GM12878 (cell line): Measurements from ENCODE around the gene TMBIM6. TPM values are rescaled to one million over a fixed set of nuclear protein-coding genes. Genes with fewer than 3 reads are reported as not detected.
A peak's percentile ranks its signal among the peaks of the same experiment; 100 is the strongest.

Experiments
- ATF7 ChIP-seq: fragments of 450-650 bp; IDR thresholded peaks from 2 replicates; pipeline ENCODE4 v1.6.1; 2016; ENCODE audit warnings: low read depth, mild to moderate bottlenecking
- BCL11A ChIP-seq: IDR thresholded peaks from 2 replicates; pipeline ENCODE4 v1.6.1; 2011; ENCODE audit warnings: low read depth, low read length
- BHLHE40 ChIP-seq, 2 experiments: fragments of 450-650 bp in 1 of 2; IDR thresholded peaks; 2 replicates each; pipeline ENCODE4 v1.6.1; 2011 to 2017; ENCODE audit warnings: low read depth in 2 of 2, borderline replicate concordance in 1 of 2, improper control_type of control experiment in 1 of 2, low read length in 1 of 2, mild to moderate bottlenecking in 1 of 2
- ESRRA ChIP-seq: IDR thresholded peaks from 2 replicates; pipeline ENCODE4 v1.6.1; 2012; ENCODE audit warnings: mild to moderate bottlenecking, low read length, improper control_type of control experiment
- IRF5 ChIP-seq: fragments of 450-650 bp; IDR thresholded peaks from 2 replicates; pipeline ENCODE4 v1.6.1; 2017; ENCODE audit warnings: borderline replicate concordance
- JUND ChIP-seq: IDR thresholded peaks from 2 replicates; pipeline ENCODE4 v1.6.1; 2012; ENCODE audit warnings: low read depth, mild to moderate bottlenecking, low read length, improper control_type of control experiment, moderate library complexity
- MTA2 ChIP-seq: fragments of 450-650 bp; IDR thresholded peaks from 2 replicates; pipeline ENCODE4 v1.6.1; 2016; ENCODE audit warnings: low read depth, mild to moderate bottlenecking, moderate library complexity
- MYC ChIP-seq: IDR thresholded peaks from 2 replicates; pipeline ENCODE4 v1.6.1; 2011; ENCODE audit warnings: mild to moderate bottlenecking, low read length, moderate library complexity, inconsistent platforms; ENCODE audit not compliant: insufficient read depth, insufficient replicate concordance, insufficient read length, severe bottlenecking
- NFXL1 ChIP-seq: fragments of 450-650 bp; IDR thresholded peaks from 2 replicates; pipeline ENCODE4 v1.6.1; 2017; ENCODE audit warnings: antibody characterized with exemption, mild to moderate bottlenecking, borderline replicate concordance
- PBX3 ChIP-seq: IDR thresholded peaks from 2 replicates; pipeline ENCODE4 v1.6.1; 2011; ENCODE audit warnings: mild to moderate bottlenecking, low read depth, low read length, moderate library complexity; ENCODE audit not compliant: insufficient replicate concordance
- PKNOX1 ChIP-seq: fragments of 450-650 bp; IDR thresholded peaks from 2 replicates; pipeline ENCODE4 v1.6.1; 2016; ENCODE audit warnings: mild to moderate bottlenecking
- RAD21 ChIP-seq: IDR thresholded peaks from 2 replicates; pipeline ENCODE4 v1.6.1; 2011; ENCODE audit warnings: mild to moderate bottlenecking, low read depth, low read length, moderate library complexity; ENCODE audit not compliant: insufficient read depth
- RB1 ChIP-seq: fragments of 450-650 bp; formaldehyde crosslinking; IDR thresholded peaks from 2 replicates; pipeline ENCODE4 v1.6.1; 2017; ENCODE audit warnings: mild to moderate bottlenecking, borderline replicate concordance
- RCOR1 ChIP-seq: conservative IDR thresholded peaks from 2 replicates; pipeline ENCODE4 v1.6.1; 2012; ENCODE audit warnings: low read depth, low read length, improper control_type of control experiment
- RFX5 ChIP-seq: IDR thresholded peaks from 2 replicates; pipeline ENCODE4 v1.6.1; 2011; ENCODE audit warnings: low read depth, low read length, improper control_type of control experiment
- SMC3 ChIP-seq: IDR thresholded peaks from 2 replicates; pipeline ENCODE4 v1.6.1; 2011; ENCODE audit warnings: low read length, improper control_type of control experiment, borderline replicate concordance
- SREBF1 ChIP-seq: IDR thresholded peaks from 2 replicates; pipeline ENCODE4 v1.6.1; 2012; ENCODE audit warnings: mild to moderate bottlenecking, low read length
- STAT1 ChIP-seq: fragments of 450-650 bp; conservative IDR thresholded peaks from 2 replicates; pipeline ENCODE4 v1.6.1; 2014; ENCODE audit warnings: antibody characterized with exemption, mild to moderate bottlenecking
- SUZ12 ChIP-seq: fragments of 200-600 bp; sonication (generic); IDR thresholded peaks from one replicate; pipeline ENCODE4 v1.6.1; 2018; ENCODE audit warnings: antibody characterized with exemption, mild to moderate bottlenecking; ENCODE audit not compliant: unreplicated experiment
- TCF7 ChIP-seq: IDR thresholded peaks from 2 replicates; pipeline ENCODE4 v1.6.1; 2014; ENCODE audit warnings: antibody characterized with exemption, borderline replicate concordance
- ZBED1 ChIP-seq: IDR thresholded peaks from 2 replicates; pipeline ENCODE4 v1.6.1; 2016; ENCODE audit warnings: borderline replicate concordance
- ZNF207 ChIP-seq: fragments of 450-650 bp; IDR thresholded peaks from 2 replicates; pipeline ENCODE4 v1.6.1; 2014; ENCODE audit warnings: antibody characterized with exemption, mild to moderate bottlenecking, borderline replicate concordance
- ZSCAN29 ChIP-seq: fragments of 450-650 bp; IDR thresholded peaks from 2 replicates; pipeline ENCODE4 v1.6.1; 2017; ENCODE audit warnings: mild to moderate bottlenecking, moderate library complexity
- polyA plus RNA-seq, 11 experiments: library from polyadenylated mRNA; depleted of rRNA in 4 of 11; unstranded in 6 of 11; stranded (reverse) in 5 of 11; fragments of >200 nt; fragmentation: Nextera tagmentation in 4 of 11; fragmentation: Illumina TruSeq in 1 of 11; extraction: Ambion mirVana in 4 of 11; extraction: Trizol in 1 of 11; gene quantifications; 1 replicate in 1 of 11; 2 replicates in 10 of 11; pipeline versions ENCODE4 v1.2.1 to v1.2.3, GENCODE V29; 2011 to 2016; ENCODE audit warnings: inconsistent platforms in 2 of 11, missing spikeins in 2 of 11, low read depth in 1 of 11
- total RNA-seq, 4 experiments: library from RNA; depleted of rRNA in 3 of 4; stranded (reverse); fragments of >200 nt in 3 of 4; fragmentation: Illumina TruSeq in 1 of 4; extraction: Trizol in 1 of 4; gene quantifications; 2 replicates each; pipeline versions ENCODE4 v1.2.1 to v1.2.3, GENCODE V29; 2013 to 2021

Gene TMBIM6
- total and polyA plus RNA-seq, 10 of the 15 experiments (the other 5 are each of a cell fraction or from before 2014, with no cell fraction given): 224 to 1,192 (median 379) TPM

- TF ChIP-seq PKNOX1 (peak; percentile 97), BHLHE40 (IDR thresholded peaks at IDR 0.05; ENCODE audit: borderline replicate concordance in 1 of 2, low read depth in 2 of 2, low read length in 1 of 2) (peak; percentile 21 to 39; a peak in 2 of 4 replicates), MTA2 (peak; percentile 28; the same call in 1 of the 2 replicates), RB1 (no peak; the same call in 1 of the 2 replicates), ESRRA (no peak), SREBF1 (no peak), RAD21 (peak; percentile 80), STAT1 (no peak), RFX5 (peak; percentile 85), SUZ12 (no peak), RCOR1 (no peak), TCF7 (no peak), JUND (no peak), ATF7 (no peak; the same call in 1 of the 2 replicates), MYC (no peak), ZSCAN29 (no peak), ZNF207 (no peak; the same call in 1 of the 2 replicates), SMC3 (peak; percentile 57; the same call in 1 of the 2 replicates), ZBED1 (peak; percentile 57; the same call in 1 of the 2 replicates), NFXL1 (no peak), BCL11A (no peak), PBX3 (peak; percentile 84), IRF5 (no peak)
Observed at GRCh38 chr12:49740930-49741881, at the start of gene TMBIM6 (continued).
